Activated CD4-positive, CD25-positive, alpha-beta regulatory T cell treated with anti-CD3 and anti-CD28 coated beads, Interleukin-2, amount 50 U/mL, for 24 hours (primary cell): ENCODE results near the gene ZNF433.

ENCODE experiments used
- ATAC-seq, 2 donors: fragments of 150-1000 bp; cut with Tn5 transposase; one replicate each; pipeline ENCODE4 v1.10.0; 2021; ENCODE audit warnings: mild to moderate bottlenecking in 1 of 2, moderate library complexity in 1 of 2

ZNF433 gene

DNA sequence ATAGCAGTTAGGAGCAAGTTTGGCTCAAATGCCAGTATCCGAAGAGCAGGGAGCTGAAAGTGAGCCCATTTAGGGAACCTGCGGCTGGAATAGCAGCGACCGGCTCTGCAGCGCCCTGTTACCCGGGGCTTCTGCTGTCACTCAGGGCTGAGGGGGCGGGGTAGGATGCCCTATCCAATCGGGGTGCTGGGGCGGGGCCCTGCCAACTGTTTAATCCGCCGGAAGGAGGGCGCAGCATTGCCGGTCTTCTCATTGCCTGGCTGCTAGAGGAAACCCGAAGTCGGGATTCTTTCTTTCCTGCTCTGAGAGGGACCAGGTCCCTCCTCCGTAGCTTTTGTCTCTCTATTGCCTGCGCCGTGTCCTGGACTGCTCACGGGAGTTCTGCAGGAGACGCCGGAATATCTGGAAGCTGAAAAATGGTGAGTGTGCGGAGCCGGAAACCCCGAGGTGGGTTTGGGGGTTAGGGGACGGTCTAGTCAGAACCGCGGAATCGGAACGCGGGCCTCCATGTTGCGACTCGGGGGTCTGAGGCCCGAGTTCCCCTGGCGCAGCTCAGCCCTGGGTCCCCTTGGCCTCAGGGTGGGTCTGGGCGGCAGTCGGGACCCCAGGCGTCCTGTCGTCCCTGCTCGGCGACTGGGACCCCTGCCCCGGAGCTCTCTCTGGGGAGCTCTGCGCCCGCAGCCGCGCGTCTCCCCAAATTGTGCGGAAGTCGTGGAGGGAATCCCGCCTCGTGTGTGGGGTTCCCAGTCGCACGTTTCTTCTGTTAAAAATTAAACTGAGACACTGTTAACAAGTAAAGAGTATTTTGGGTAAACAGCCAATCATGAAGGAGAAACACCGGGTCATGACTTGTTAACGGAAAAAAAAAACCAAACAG is 47.8 kb downstream of the ZNF433 start:
- peak; percentile 97 to 98 for ATAC-seq

DNA sequence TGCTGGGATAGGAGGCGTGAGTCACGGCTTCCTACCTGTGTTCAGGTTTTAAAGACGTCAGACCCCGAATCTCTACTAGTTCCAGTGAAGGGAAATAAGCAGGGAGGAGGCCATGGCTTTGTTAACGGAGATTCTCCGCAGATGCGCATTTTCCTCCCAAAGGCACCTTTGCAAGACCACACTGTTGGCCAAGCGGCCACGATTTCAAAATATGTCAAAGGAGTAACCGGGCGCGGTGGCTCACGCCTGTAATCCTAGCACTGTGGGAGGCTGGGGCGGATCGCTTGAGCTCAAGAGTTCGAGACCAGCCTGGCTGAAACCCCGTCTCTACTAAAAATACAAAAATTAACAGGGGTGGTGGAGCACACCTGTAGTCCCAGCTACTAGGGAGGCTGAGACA is 48.7 kb downstream of the ZNF433 start:
- ATAC-seq: no peak

DNA sequence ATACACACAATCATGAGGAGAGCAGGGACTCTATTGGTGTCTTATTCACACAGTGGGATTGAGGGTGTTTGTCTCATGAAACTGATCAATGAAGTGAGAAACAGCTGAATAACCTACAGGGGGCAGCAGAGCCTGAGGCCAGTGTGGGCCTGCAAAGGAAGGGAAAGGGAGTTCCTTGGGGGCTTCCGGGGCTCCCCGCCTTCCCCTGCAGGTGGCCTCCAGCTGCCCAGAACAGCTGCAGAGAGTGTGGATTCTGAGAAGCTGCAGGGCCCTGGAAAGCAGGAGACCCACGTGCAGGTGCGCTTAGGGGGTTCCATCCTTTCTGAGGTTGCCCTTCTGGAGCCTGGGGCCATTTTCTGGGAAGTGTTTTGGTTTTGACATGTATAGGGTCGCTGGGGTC is 50.5 kb downstream of the ZNF433 start:
- ATAC-seq: no peak

DNA sequence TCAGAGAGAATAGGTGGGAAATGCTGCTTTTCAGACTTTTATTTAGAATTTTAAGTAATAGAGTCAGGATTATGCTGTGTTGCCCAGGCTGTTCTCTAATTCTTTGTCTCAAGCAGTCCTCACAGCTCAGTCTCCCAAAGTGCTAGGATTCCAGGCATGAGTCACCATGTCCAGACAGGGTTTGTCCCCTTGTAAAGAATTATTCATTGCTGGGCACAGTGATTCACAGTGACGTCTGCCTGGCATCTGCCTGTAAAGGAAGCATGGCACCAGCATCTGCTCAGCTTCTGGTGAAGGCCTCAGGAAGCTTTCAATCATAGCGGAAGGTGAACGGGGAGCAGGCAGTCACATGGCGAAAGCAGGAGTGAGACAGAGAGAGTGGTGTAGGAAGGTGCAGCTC is 53.0 kb downstream of the ZNF433 start:
- no peak for ATAC-seq

DNA sequence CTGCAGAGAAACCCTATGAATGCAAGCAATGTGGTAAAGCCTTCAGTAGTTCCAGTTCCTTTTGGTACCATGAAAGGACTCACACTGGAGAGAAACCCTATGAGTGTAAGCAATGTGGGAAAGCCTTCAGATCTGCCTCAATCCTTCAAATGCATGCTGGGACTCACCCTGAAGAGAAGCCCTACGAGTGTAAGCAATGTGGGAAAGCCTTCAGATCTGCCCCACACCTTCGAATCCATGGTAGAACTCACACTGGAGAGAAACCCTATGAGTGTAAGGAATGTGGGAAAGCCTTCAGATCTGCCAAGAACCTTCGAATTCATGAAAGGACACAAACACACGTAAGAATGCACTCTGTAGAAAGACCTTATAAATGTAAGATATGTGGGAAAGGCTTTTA is 56.0 kb downstream of the ZNF433 start:
- no peak for ATAC-seq

DNA sequence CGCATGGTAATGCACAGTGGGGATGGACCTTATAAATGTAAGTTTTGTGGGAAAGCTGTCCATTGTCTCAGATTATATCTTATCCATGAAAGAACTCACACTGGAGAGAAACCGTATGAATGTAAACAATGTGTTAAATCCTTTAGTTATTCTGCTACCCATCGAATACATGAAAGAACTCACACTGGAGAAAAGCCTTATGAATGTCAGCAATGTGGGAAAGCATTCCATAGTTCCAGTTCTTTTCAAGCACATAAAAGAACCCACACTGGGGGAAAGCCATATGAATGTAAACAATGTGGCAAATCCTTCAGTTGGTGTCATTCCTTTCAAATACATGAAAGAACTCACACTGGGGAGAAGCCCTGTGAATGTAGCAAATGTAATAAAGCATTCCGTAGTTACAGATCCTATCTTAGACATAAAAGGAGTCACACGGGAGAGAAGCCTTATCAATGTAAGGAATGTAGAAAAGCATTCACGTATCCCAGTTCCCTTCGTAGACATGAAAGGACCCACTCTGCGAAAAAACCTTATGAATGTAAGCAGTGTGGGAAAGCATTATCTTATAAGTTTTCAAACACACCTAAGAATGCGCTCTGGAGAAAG is 56.9 kb downstream of the ZNF433 start:
- no peak for ATAC-seq

DNA sequence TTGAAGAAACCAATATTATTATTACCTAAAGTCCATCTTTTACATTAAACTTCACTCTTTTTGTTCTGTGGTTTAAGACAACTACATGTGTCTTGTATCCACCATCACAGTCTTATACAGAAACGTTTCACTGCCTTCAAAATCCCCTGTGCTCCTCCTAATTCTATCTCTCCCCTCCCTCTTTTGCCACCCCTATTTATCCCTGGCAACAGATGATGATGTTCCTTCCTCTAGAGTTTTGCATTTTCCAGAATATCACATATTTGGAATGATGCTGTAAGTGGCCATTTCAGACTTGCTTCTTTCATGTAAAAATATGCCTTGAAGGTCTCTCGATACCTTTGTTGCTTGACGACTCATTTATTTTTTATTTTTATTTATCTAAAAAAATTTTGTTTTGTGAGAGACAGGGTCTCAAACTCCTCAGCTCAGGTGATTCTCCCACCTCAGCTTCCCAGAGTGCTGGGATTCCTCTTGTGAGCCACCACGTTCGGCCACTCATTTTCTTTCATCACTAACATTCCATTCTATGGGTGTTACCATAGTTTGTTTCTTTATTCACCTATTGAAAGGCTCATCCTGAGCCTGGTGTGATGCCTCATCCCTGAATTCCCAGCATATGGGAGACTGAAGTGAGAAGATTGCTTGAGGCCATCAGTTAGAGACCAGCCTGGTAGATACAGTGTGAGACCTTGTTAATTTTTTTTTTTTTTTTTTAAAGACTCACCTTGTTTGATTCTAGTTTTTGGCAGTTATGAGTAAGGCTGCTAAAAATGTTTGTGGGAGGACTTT is 62.3 kb downstream of the ZNF433 start:
- ATAC-seq: no peak

DNA sequence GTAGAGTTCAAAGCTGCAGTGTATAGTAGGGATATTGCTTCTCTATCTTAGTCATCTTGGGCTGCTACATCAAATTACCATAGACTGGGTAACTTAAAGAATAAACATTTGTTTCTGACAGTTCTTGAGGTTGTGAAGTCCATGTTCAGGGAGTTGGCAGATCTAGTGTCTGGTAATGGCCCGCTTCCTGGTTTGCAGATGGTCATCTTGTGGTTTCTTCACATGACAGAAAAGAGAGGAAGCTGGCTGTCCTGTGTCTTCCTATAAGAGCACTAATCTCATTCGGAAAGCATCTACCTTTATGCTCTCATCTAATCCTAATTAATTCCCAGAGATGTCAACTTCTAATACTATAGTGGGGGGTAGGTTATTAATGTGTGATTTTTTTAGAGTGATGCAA is 64.4 kb downstream of the ZNF433 start:
- no peak for ATAC-seq

DNA sequence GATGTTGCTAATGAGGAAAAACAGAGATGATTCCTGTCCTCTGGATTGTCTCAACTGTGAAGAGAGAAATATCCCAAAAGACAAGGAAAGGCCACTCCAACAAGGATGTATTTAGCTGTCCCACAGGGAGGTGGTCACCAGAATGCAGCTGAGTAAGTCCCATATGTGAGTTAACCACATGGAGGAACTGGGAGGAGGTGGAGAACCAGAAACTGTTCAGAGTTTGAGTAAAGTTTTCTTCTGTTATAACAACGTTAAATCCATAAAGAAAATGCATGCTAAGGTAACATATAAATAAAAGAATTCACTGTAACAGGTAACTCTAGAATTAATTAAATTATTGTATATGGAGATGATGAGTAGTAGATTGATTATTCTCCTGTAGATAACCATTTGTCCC is 65.3 kb downstream of the ZNF433 start:
- ATAC-seq: no peak

DNA sequence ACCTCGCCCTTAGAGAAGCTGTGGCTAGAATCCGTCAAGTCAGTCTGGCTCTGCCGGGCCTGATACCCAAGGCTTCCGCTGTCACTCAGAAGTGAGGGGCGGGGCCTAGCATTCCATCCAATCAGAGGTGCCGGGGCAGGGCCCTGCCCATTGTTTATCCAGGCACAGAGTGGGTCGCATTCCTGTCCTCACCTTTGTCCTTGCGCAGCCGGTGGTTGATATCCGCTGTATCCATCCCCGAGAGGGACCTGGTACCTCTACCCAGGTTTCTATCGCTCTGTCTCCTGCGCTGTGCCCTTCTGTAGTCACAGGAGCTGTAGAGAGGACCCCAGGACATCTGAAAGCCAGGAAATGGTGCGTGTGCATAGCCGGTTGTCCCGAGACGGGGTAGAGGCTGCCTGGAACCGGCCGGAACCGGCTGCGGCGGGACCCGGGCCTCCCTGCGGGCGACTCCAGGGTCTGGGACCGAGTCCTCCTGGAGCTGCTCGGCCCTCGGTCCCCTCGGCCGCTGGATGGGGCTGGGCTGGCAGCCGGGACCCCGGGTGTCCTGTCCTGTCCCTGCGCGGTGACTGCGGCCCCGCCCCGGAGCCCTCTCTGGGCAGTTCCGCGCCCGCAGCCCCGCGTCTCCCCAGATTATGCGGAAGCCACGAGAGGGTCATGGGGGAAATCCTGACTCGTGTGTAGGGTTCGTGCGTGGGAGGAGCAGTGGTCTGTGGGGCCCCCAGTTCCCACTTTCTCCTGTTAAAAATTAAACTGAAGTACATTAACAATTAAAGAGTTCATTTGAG is 70.4 kb downstream of the ZNF433 start, which contains the start of gene ZNF763:
Gene ZNF763, plus strand, starts transcription at position 183 of the 788 bp plus-strand sequence. Its CDS starts 169 bp downstream, at position 352.
- peak; percentile 96 for ATAC-seq
